Endothelial cell of umbilical vein (primary cell): Measurements from ENCODE around the gene HHATL. TPM values are rescaled to one million over a fixed set of nuclear protein-coding genes. Genes with fewer than 3 reads are reported as not detected.

Experiments used
- BruUV-seq: library from RNA; stranded (reverse); fragments of 400-500 nt; replicated peaks from 2 replicates; lab custom pipeline; 2021; lab: Mats Ljungman, UMichigan
- CTCF ChIA-PET: fragments of 300-600, 350-600 bp; sonication (Branson Sonifier 250); formaldehyde crosslinking; loops from one replicate; lab custom pipeline; 2021; ENCODE audit warnings: antibody characterized with exemption, inconsistent platforms; lab: Charles Lee
- POLR2A ChIA-PET: fragments of 300-600, 350-600 bp; sonication (Branson Sonifier 250); formaldehyde crosslinking; loops from one replicate; lab custom pipeline; 2021; ENCODE audit warnings: antibody characterized with exemption, inconsistent platforms; lab: Charles Lee
- DNase-seq: peaks from one replicate; pipeline ENCODE4 v3.0.0-alpha.2; 2011; ENCODE audit warnings: low read depth, low spot score
- FAIRE-seq: peaks from 2 replicates; lab custom pipeline; 2011; peaks lifted over from hg19 to GRCh38; lab: Jason Lieb, UNC
- H2AFZ ChIP-seq: 2 replicates; pipeline ENCODE4 v1.6.0; 2012; ENCODE audit warnings: low read depth, low read length, control low read depth, inconsistent platforms
- H3K27ac ChIP-seq: 2 replicates; pipeline ENCODE4 v1.5.1; 2011; ENCODE audit warnings: low read depth, mild to moderate bottlenecking, control low read depth, low read length, moderate library complexity; ENCODE audit not compliant: insufficient read depth
- H3K27me3 ChIP-seq, 2 experiments: 2 replicates each; pipeline versions ENCODE4 v1.6.0 to v1.6.1; 2011; ENCODE audit warnings: low read length in 2 of 2, mixed read lengths in 1 of 2; ENCODE audit not compliant: control insufficient read depth in 2 of 2, insufficient read depth in 2 of 2
- H3K36me3 ChIP-seq, 2 experiments: 2 replicates in 1 of 2; 3 replicates in 1 of 2; pipeline ENCODE4 v1.5.1; 2011; ENCODE audit warnings: low read length in 2 of 2, mild to moderate bottlenecking in 1 of 2, moderate library complexity in 1 of 2; ENCODE audit not compliant: control insufficient read depth in 2 of 2, insufficient read depth in 2 of 2; ENCODE audit errors: extremely low read depth in 1 of 2
- H3K4me1 ChIP-seq: 3 replicates; pipeline ENCODE4 v1.5.1; 2011; ENCODE audit warnings: mild to moderate bottlenecking, low read length; ENCODE audit not compliant: control insufficient read depth, insufficient read depth; ENCODE audit errors: extremely low read depth
- H3K4me2 ChIP-seq: 2 replicates; pipeline ENCODE4 v1.6.1; 2011; ENCODE audit warnings: low read length, control low read depth, mixed read lengths; ENCODE audit not compliant: insufficient read depth
- H3K4me3 ChIP-seq, 3 experiments: fragments of 200-600 bp in 1 of 3; sonication (generic), shearing (Covaris generic) in 1 of 3; replicated peaks in 1 of 3; 2 replicates each; pipeline ENCODE4 v1.5.1; 2011 to 2016; ENCODE audit warnings: control low read depth in 3 of 3, low read length in 3 of 3, mild to moderate bottlenecking in 2 of 3, inconsistent platforms in 1 of 3, low read depth in 1 of 3, moderate library complexity in 1 of 3; ENCODE audit not compliant: insufficient read depth in 1 of 3
- H3K79me2 ChIP-seq: 2 replicates; pipeline ENCODE4 v1.6.0; 2012; ENCODE audit warnings: low read length, inconsistent platforms; ENCODE audit not compliant: control insufficient read depth, insufficient read depth
- H3K9ac ChIP-seq: replicated peaks from 2 replicates; pipeline ENCODE3; 2011; ENCODE audit warnings: low read length, control low read depth; ENCODE audit not compliant: insufficient read depth; ENCODE audit errors: extremely low read depth
- H3K9me1 ChIP-seq: replicated peaks from 3 replicates; pipeline ENCODE4 v1.6.0; 2011; ENCODE audit warnings: mild to moderate bottlenecking, low read length; ENCODE audit not compliant: control insufficient read depth, insufficient read depth; ENCODE audit errors: extremely low read depth
- H3K9me3 ChIP-seq: replicated peaks from 2 replicates; pipeline ENCODE4 v1.5.1; 2012; ENCODE audit warnings: low read length, inconsistent platforms; ENCODE audit not compliant: control insufficient read depth, insufficient read depth
- H4K20me1 ChIP-seq: replicated peaks from 2 replicates; pipeline ENCODE3; 2011; ENCODE audit warnings: mild to moderate bottlenecking, low read length; ENCODE audit not compliant: control insufficient read depth, insufficient read depth; ENCODE audit errors: extremely low read depth
- CTCF ChIP-seq, 2 donors: IDR thresholded peaks; 1 replicate in 1 of 2; 2 replicates in 1 of 2; pipeline ENCODE4 v1.5.1; 2011; ENCODE audit warnings: low read length in 2 of 2, mild to moderate bottlenecking in 2 of 2, moderate library complexity in 2 of 2, control low read depth in 1 of 2, inconsistent platforms in 1 of 2, low read depth in 1 of 2; ENCODE audit not compliant: insufficient read depth in 1 of 2; ENCODE audit errors: extremely low read depth in 1 of 2
- EZH2 ChIP-seq: IDR thresholded peaks from 2 replicates; pipeline ENCODE4 v1.6.1; 2012; ENCODE audit warnings: borderline replicate concordance, low read depth, mild to moderate bottlenecking, moderate library complexity, low read length, inconsistent platforms; ENCODE audit not compliant: severe bottlenecking
- FOS ChIP-seq: IDR thresholded peaks from 2 replicates; pipeline ENCODE4 v1.6.1; 2011; ENCODE audit warnings: mild to moderate bottlenecking, low read length, moderate library complexity, borderline replicate concordance; ENCODE audit not compliant: insufficient read depth
- GATA2 ChIP-seq: IDR thresholded peaks from 2 replicates; pipeline ENCODE4 v1.7.0; 2011; ENCODE audit warnings: low read depth, mild to moderate bottlenecking, moderate library complexity, mixed read lengths, low read length; ENCODE audit not compliant: insufficient read length, insufficient read depth
- JUN ChIP-seq: IDR thresholded peaks from 2 replicates; pipeline ENCODE4 v1.6.1; 2011; ENCODE audit warnings: borderline replicate concordance, low read depth; ENCODE audit not compliant: insufficient read length, insufficient read depth
- MAX ChIP-seq: IDR thresholded peaks from 2 replicates; pipeline ENCODE4 v1.6.1; 2011; ENCODE audit not compliant: insufficient read depth, insufficient read length
- MYC ChIP-seq: IDR thresholded peaks from one replicate; pipeline ENCODE4 v1.6.1; 2011; ENCODE audit warnings: mild to moderate bottlenecking, low read depth, low read length
- POLR2A ChIP-seq: IDR thresholded peaks from 2 replicates; pipeline ENCODE4 v1.6.1; 2012; ENCODE audit warnings: low read depth, mild to moderate bottlenecking, control low read depth, low read length
- POLR2AphosphoS5 ChIP-seq: IDR thresholded peaks from 2 replicates; pipeline ENCODE4 v1.6.1; 2012; ENCODE audit warnings: low read depth, mild to moderate bottlenecking, control low read depth, low read length, moderate library complexity; ENCODE audit not compliant: insufficient read depth
- dilution Hi-C: fragments of 300-500 bp; cut with MboI; formaldehyde crosslinking; loops from one replicate; pipeline ENCODE4 v1.15.0; 2019; ENCODE audit warnings: low sequenced_read_pairs; ENCODE audit not compliant: extremely low pct_ligation_motif_present
- intact Hi-C: fragments of 100-400 bp; cut with micrococcal nuclease; formaldehyde crosslinking; loops from one replicate; pipeline ENCODE4 v1.10.0; 2022
- polyA plus RNA-seq, 4 experiments: library from polyadenylated mRNA; depleted of rRNA in 3 of 4; stranded (reverse) in 3 of 4; unstranded in 1 of 4; fragments of >200 nt; gene quantifications; 2 replicates each; pipeline versions ENCODE4 v1.2.1 to v1.2.3, GENCODE V29; 2011 to 2012; ENCODE audit warnings: missing spikeins in 1 of 4
- total RNA-seq: library from RNA; stranded (reverse); gene quantifications from 2 replicates; pipeline ENCODE4 v1.2.3, GENCODE V29; 2021

The HHATL gene
- total and polyA plus RNA-seq, 2 donors (not counting 3 experiments of a cell fraction or from before 2014, with no cell fraction given) = not detected

- Histone ChIP-seq H3K4me2 (no peak overlapping the region), H4K20me1 (no peaks in the 10 kb centered on the region), H3K27me3 (peaks cover 2 to 8% of the 10 kb centered on the region in 2 experiments), H3K79me2 (no peaks in the 10 kb centered on the region), H3K4me1 (no peaks in the 10 kb centered on the region), H3K9me1 (no peaks in the 10 kb centered on the region), H2AFZ (no peak overlapping the region), H3K36me3 (no peaks in the 10 kb centered on the region), H3K9ac (no peak overlapping the region), H3K9me3 (no peaks in the 10 kb centered on the region), H3K27ac (no peak overlapping the region), H3K4me3 (no peak overlapping the region)
- POLR2A ChIA-PET = no interaction called here
- intact Hi-C loops = no loop called here
- FAIRE-seq (no peak), DNase-seq (no peak)
- CTCF ChIA-PET = no interaction called here
- dilution Hi-C loops = no loop called here
- BruUV-seq = no TSS peak
- TF ChIP-seq POLR2AphosphoS5 = no peak
- no peak for TF ChIP-seq MYC
- no peak for TF ChIP-seq EZH2
- TF ChIP-seq CTCF (IDR thresholded peaks at IDR 0.05; ENCODE audit: extremely low read depth in 1 of 2, insufficient read depth in 1 of 2, low read depth in 1 of 2, low read length in 2 of 2) = no peak
Observed at GRCh38 chr3:42714171-42714852, 11.7 kb upstream of the HHATL start.

GRCh38 chr3:42713747-42714146, 11.1 kb upstream of the HHATL start:
- Histone ChIP-seq H3K9ac (no peak overlapping the region), H3K36me3 (no peaks in the 10 kb centered on the region), H3K4me1 (no peaks in the 10 kb centered on the region), H3K9me3 (no peaks in the 10 kb centered on the region), H3K27ac (no peak overlapping the region), H3K79me2 (no peaks in the 10 kb centered on the region), H3K27me3 (peaks cover 0 to 8% of the 10 kb centered on the region in 2 experiments), H2AFZ (no peak overlapping the region), H4K20me1 (no peaks in the 10 kb centered on the region), H3K4me2 (no peak overlapping the region), H3K9me1 (no peaks in the 10 kb centered on the region), H3K4me3 (no peak overlapping the region)
- FAIRE-seq (no peak), DNase-seq (no peak)
- dilution Hi-C loops (no loop called here), intact Hi-C loops (no loop called here)
- ChIA-PET POLR2A (no interaction called here), CTCF (no interaction called here)
- TF ChIP-seq POLR2AphosphoS5 (no peak), MAX (no peak), FOS (no peak), JUN (no peak), GATA2 (no peak), EZH2 (no peak), MYC (no peak), POLR2A (no peak), CTCF (IDR thresholded peaks at IDR 0.05; ENCODE audit: extremely low read depth in 1 of 2, insufficient read depth in 1 of 2, low read depth in 1 of 2, low read length in 2 of 2) (no peak)
- BruUV-seq = no TSS peak
